KMS-11 (cell line): ENCODE data around the gene ATE1.
"Not testable (repeated sequence)": the region's sequence is repeated elsewhere in the genome, so short reads cannot be mapped to it uniquely, and the experiment has no call there.

Source experiments
- H2AFZ ChIP-seq: fragments of 200-600 bp; sonication (generic); 2 replicates; pipeline ENCODE4 v1.6.1; 2016; ENCODE audit warnings: antibody characterized with exemption, mixed run types, low read depth
- H3K27ac ChIP-seq: fragments of 200-600 bp; sonication (generic); 2 replicates; pipeline ENCODE4 v1.6.1; 2016; ENCODE audit warnings: mild to moderate bottlenecking, mixed run types
- H3K27me3 ChIP-seq: fragments of 200-600 bp; sonication (generic); 2 replicates; pipeline ENCODE4 v1.6.1; 2017; ENCODE audit warnings: mild to moderate bottlenecking, low read depth, mixed run types, moderate library complexity; ENCODE audit not compliant: insufficient read depth
- H3K36me3 ChIP-seq: fragments of 200-600 bp; sonication (generic); 2 replicates; pipeline ENCODE4 v1.6.1; 2017; ENCODE audit warnings: mild to moderate bottlenecking, mixed run types; ENCODE audit not compliant: insufficient read depth
- H3K4me1 ChIP-seq: fragments of 200-600 bp; sonication (generic); 2 replicates; pipeline ENCODE4 v1.6.1; 2016; ENCODE audit warnings: mild to moderate bottlenecking, low read depth, mixed run types; ENCODE audit not compliant: poor library complexity, severe bottlenecking
- H3K4me2 ChIP-seq: fragments of 200-600 bp; sonication (generic); 2 replicates; pipeline ENCODE4 v1.7.0; 2016; ENCODE audit warnings: mild to moderate bottlenecking, mixed run types
- H3K4me3 ChIP-seq: fragments of 200-600 bp; sonication (generic); IDR thresholded peaks from 2 replicates; pipeline ENCODE4 v1.6.1; 2017; ENCODE audit warnings: low read depth, low read length, mixed read lengths; ENCODE audit not compliant: insufficient read depth
- H3K79me2 ChIP-seq: fragments of 200-600 bp; sonication (generic); 2 replicates; pipeline ENCODE4 v1.6.1; 2016; ENCODE audit warnings: low read depth, mixed run types; ENCODE audit not compliant: insufficient read depth
- H3K9ac ChIP-seq: fragments of 200-600 bp; sonication (generic); 2 replicates; pipeline ENCODE4 v1.6.1; 2016; ENCODE audit warnings: mild to moderate bottlenecking, mixed run types
- H4K20me1 ChIP-seq: fragments of 200-600 bp; sonication (generic); 2 replicates; pipeline ENCODE4 v1.6.1; 2016; ENCODE audit warnings: mild to moderate bottlenecking, mixed run types; ENCODE audit not compliant: insufficient read depth
- TF ChIP-seq, protein P1 (sequence below): fragments of 200-600 bp; sonication (generic); conservative IDR thresholded peaks from 2 replicates; pipeline ENCODE4 v1.6.1; 2017; ENCODE audit warnings: low read depth, mild to moderate bottlenecking, antibody characterized with exemption, low read length, moderate library complexity, mixed read lengths

ATE1 gene

GRCh38 chr10:121926671-121927317, 1.0 kb downstream of the ATE1 start:
- Histone ChIP-seq H3K36me3 (no peaks in the 10 kb centered on the region), H3K4me1 (peaks cover 12% of the 10 kb centered on the region)
- TF ChIP-seq, protein P1, sequence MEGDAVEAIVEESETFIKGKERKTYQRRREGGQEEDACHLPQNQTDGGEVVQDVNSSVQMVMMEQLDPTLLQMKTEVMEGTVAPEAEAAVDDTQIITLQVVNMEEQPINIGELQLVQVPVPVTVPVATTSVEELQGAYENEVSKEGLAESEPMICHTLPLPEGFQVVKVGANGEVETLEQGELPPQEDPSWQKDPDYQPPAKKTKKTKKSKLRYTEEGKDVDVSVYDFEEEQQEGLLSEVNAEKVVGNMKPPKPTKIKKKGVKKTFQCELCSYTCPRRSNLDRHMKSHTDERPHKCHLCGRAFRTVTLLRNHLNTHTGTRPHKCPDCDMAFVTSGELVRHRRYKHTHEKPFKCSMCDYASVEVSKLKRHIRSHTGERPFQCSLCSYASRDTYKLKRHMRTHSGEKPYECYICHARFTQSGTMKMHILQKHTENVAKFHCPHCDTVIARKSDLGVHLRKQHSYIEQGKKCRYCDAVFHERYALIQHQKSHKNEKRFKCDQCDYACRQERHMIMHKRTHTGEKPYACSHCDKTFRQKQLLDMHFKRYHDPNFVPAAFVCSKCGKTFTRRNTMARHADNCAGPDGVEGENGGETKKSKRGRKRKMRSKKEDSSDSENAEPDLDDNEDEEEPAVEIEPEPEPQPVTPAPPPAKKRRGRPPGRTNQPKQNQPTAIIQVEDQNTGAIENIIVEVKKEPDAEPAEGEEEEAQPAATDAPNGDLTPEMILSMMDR: no peak

DNA sequence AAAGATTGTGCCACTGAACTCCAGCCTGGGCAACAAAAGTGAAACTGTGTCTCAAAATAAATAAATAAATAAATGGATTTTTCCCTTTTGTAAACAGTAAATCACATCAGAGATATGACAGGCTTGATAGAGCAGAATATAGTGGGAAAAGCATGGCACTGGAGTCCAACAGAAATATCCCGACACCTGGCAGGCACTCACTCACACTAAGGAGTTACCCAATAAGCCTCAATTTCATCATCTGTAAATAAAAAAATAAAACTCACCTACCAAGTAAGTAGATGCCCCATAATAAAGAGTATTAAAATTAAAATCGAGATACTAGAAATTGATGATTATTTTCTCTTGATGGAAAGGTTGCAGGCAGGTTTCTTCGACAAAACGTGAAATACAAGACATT, 1.7 kb downstream of the ATE1 start:
- Histone ChIP-seq H3K79me2 (peaks cover 24% of the 10 kb centered on the region; the same call in 1 of the 2 replicates), H4K20me1 (no peaks in the 10 kb centered on the region), H3K4me2 (peak overlapping the region; percentile 55), H3K27ac (no peak overlapping the region), H3K4me3 (no peak overlapping the region), H3K4me1 (peaks cover 12% of the 10 kb centered on the region), H3K27me3 (no peaks in the 10 kb centered on the region), H3K9ac (no peak overlapping the region), H2AFZ (no peak overlapping the region), H3K36me3 (no peaks in the 10 kb centered on the region)
- TF ChIP-seq, protein P1: no peak

More at GRCh38 chr10:121926671-121927317, 1.0 kb downstream of the ATE1 start:
- H3K27me3 ChIP-seq: no peaks in the 10 kb centered on the region
- H4K20me1 ChIP-seq: no peaks in the 10 kb centered on the region
- H3K4me3 ChIP-seq: no peak overlapping the region
- H3K27ac ChIP-seq: peak overlapping the region; percentile 85
- peak overlapping the region; percentile 55 for H3K4me2 ChIP-seq
- peaks cover 24% of the 10 kb centered on the region; the same call in 1 of the 2 replicates for H3K79me2 ChIP-seq
- peak overlapping the region; percentile 95 for H2AFZ ChIP-seq
- peak overlapping the region; percentile 97 for H3K9ac ChIP-seq

DNA sequence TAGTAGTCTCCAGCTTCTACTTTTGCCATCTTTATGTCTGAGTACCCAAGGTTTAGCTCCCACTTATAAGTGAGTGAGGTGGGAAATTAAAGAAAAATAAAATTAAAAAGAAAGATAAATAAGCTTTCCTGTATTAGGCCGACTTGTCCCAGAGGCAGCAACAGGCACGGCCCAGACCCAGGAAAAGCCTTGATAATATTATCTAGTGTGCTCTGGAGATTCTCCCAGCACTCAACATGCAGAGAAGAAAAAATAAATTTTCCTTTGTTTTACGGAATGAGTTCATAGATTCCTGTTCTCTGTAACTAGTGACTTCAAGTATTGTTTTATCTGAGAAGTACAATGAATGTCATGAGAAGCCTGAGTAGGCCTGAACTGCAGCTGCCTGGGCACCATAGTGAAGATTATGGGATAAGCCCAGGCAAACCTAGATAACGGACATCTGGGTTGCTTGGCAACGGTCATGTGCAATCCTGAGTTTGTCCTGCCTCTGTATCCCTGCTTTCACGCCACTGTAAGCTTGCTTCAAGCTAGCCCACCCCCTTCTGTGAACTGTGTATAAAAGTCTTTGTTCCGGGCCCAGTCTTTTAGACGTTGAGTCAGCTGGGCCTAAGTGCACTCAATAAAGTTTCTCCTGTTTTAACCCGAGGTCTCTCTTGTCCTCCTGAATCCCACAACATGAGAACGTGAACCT, 6.4 kb downstream of the ATE1 start:
- H4K20me1 ChIP-seq: no peaks in the 10 kb centered on the region
- peaks cover 12% of the 10 kb centered on the region; the same call in 1 of the 2 replicates for H3K79me2 ChIP-seq
- no peak overlapping the region for H3K9ac ChIP-seq
- no peaks in the 10 kb centered on the region for H3K27me3 ChIP-seq
- H2AFZ ChIP-seq: no peak overlapping the region
- TF ChIP-seq, protein P1: no peak
- H3K4me3 ChIP-seq: no peak overlapping the region
- H3K36me3 ChIP-seq: no peaks in the 10 kb centered on the region
- no peak overlapping the region for H3K4me2 ChIP-seq
- H3K27ac ChIP-seq: no peak overlapping the region
- peaks cover 4% of the 10 kb centered on the region for H3K4me1 ChIP-seq

DNA sequence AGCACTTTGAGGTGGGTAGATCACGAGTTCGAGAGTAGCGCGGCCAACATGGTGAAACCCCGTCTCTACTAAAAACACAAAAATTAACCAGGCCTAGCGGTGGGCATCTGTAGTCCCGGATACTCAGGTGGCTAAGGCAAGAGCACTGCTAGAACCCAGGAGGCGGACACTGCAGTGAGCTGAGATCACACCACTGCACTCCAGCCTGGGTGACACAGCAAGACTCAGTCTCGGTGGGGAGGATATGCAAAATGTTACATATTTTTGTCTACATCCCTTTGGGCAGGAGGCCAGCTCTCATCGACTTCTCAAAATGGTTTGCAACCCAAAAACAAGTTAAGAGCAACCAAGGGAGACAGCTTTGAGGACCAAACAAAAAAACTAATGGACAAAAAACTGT, 8.2 kb downstream of the ATE1 start:
- Histone ChIP-seq H3K36me3 (no peaks in the 10 kb centered on the region), H3K4me3 (no peak overlapping the region), H3K9ac (no peak overlapping the region), H3K27me3 (no peaks in the 10 kb centered on the region), H4K20me1 (no peaks in the 10 kb centered on the region), H3K4me2 (no peak overlapping the region), H3K79me2 (no peaks in the 10 kb centered on the region), H2AFZ (no peak overlapping the region), H3K4me1 (peaks cover 11% of the 10 kb centered on the region), H3K27ac (no peak overlapping the region)
- TF ChIP-seq, protein P1: no peak

DNA sequence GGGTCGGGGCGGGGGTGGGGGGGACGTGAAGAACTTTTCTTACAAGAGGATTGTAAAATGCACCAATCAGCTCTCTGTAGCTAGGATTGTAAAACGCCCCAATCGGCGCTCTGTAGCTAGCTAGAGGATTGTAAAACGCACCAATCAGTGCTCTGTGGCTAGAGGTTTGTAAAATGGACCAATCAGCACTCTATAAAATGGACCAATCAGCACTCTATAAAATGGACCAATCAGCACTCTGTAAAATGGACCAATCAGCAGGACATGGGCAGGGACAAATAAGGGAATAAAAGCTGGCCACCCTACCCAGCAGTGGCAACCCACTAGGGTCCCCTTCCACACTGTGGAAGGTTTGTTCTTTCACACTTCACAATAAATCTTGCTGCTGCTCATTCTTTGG, 9.0 kb downstream of the ATE1 start:
- not testable (repeated sequence) for H3K4me3 ChIP-seq, H3K36me3 ChIP-seq, H2AFZ ChIP-seq, H4K20me1 ChIP-seq, H3K79me2 ChIP-seq, H3K4me2 ChIP-seq, H3K9ac ChIP-seq, H3K27ac ChIP-seq, H3K27me3 ChIP-seq
- peaks cover 19% of the 10 kb centered on the region for H3K4me1 ChIP-seq
